ENCODE measurements around the gene ADAM15. TPM values are rescaled to one million over a fixed set of nuclear protein-coding genes. Genes with fewer than 3 reads are reported as not detected.

The ADAM15 gene
- total RNA-seq, 1 donor from 2014 or later = 15.7 TPM

DNA sequence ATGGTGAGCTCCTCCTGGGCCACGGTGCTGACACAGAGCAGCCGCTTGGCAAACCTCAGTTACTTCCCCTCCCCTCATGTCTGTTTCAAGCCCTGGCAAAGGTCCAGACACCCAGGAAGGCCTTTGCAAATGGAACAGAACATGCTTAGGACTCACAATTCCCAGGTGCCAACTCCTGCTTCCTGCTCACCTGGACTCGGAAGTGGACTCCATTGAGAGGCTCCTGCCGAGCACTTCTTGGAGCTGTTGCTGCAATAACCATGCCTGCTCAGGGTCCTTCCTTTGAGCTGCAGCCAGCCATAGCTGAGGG is 28.2 kb upstream of the ADAM15 start:
- Histone ChIP-seq H3K9me3 (ENCODE audit: low read depth) (no peaks in the 10 kb centered on the region), H3K36me3 (no peaks in the 10 kb centered on the region), H3K79me2 (ENCODE audit: low read depth) (no peaks in the 10 kb centered on the region), H3K9ac (no peak overlapping the region), H3K4me3 (no peak overlapping the region), H4K20me1 (ENCODE audit: low read depth) (peaks cover 5% of the 10 kb centered on the region), H3K27ac (no peak overlapping the region), H3K4me1 (peaks cover 21% of the 10 kb centered on the region), H2AFZ (replicated peaks) (no peak overlapping the region), H3K4me2 (no peak overlapping the region), H3F3A (ENCODE audit: low read depth) (peaks cover 17% of the 10 kb centered on the region), H3K27me3 (no peaks in the 10 kb centered on the region)
- H3K27ac Mint-ChIP-seq = peak overlapping the region; percentile 46
- no peak for TF ChIP-seq EZH2phosphoT487 (IDR thresholded peaks at IDR 0.05)
- TF ChIP-seq EZH2 (IDR thresholded peaks at IDR 0.05) = no peak
- TF ChIP-seq, protein P1, sequence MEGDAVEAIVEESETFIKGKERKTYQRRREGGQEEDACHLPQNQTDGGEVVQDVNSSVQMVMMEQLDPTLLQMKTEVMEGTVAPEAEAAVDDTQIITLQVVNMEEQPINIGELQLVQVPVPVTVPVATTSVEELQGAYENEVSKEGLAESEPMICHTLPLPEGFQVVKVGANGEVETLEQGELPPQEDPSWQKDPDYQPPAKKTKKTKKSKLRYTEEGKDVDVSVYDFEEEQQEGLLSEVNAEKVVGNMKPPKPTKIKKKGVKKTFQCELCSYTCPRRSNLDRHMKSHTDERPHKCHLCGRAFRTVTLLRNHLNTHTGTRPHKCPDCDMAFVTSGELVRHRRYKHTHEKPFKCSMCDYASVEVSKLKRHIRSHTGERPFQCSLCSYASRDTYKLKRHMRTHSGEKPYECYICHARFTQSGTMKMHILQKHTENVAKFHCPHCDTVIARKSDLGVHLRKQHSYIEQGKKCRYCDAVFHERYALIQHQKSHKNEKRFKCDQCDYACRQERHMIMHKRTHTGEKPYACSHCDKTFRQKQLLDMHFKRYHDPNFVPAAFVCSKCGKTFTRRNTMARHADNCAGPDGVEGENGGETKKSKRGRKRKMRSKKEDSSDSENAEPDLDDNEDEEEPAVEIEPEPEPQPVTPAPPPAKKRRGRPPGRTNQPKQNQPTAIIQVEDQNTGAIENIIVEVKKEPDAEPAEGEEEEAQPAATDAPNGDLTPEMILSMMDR (IDR thresholded peaks at IDR 0.05) = no peak
- H3K4me1 Mint-ChIP-seq = peaks cover 20% of the 10 kb centered on the region
- H3K36me3 Mint-ChIP-seq = no peaks in the 10 kb centered on the region
- H3K27me3 Mint-ChIP-seq (ENCODE audit: insufficient read depth, low read depth) = peaks cover 23% of the 10 kb centered on the region
- no peak for DNase-seq (ENCODE audit: low spot score)
- no peaks in the 10 kb centered on the region for H3K9me3 Mint-ChIP-seq
- H3K4me3 Mint-ChIP-seq = no peak overlapping the region

DNA sequence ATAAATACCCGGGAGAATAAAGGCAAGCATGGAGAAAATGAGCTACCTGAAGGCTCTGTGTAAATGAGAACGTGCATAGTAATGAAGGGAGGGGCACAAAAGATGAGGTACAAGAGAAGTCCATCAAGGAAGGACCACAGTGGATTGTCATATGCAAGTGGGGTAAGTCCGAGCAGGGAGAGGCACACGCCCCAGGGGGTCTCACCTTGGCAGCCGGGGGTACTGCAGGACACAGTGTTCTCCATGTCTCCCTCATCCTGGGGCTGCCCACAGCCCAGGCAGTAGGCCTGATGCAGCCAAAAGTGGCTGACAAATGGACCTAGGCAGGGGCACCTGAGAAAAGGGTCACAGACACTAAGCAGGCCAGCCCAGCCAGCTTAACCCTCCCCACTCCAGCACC is 27.5 kb upstream of the ADAM15 start:
- H3K9ac ChIP-seq = no peak overlapping the region
- H3F3A ChIP-seq (ENCODE audit: low read depth) = peaks cover 13% of the 10 kb centered on the region
- peaks cover 5% of the 10 kb centered on the region for H4K20me1 ChIP-seq (ENCODE audit: low read depth)
- no peak for DNase-seq (ENCODE audit: low spot score)
- Mint-ChIP-seq H3K9me3 (no peaks in the 10 kb centered on the region), H3K27me3 (ENCODE audit: insufficient read depth, low read depth) (peaks cover 18% of the 10 kb centered on the region), H3K36me3 (no peaks in the 10 kb centered on the region), H3K4me1 (peaks cover 15% of the 10 kb centered on the region), H3K4me3 (no peak overlapping the region), H3K27ac (no peak overlapping the region)
- no peaks in the 10 kb centered on the region for H3K27me3 ChIP-seq
- H2AFZ ChIP-seq (replicated peaks) = no peak overlapping the region
- no peak overlapping the region for H3K27ac ChIP-seq
- no peak overlapping the region for H3K4me3 ChIP-seq
- H3K36me3 ChIP-seq = no peaks in the 10 kb centered on the region
- H3K4me1 ChIP-seq = peaks cover 15% of the 10 kb centered on the region
- H3K79me2 ChIP-seq (ENCODE audit: low read depth) = no peaks in the 10 kb centered on the region
- no peak overlapping the region for H3K4me2 ChIP-seq
- TF ChIP-seq, protein P1 (IDR thresholded peaks at IDR 0.05) = no peak
- TF ChIP-seq EZH2phosphoT487 (IDR thresholded peaks at IDR 0.05) (no peak), EZH2 (IDR thresholded peaks at IDR 0.05) (no peak)
- no peaks in the 10 kb centered on the region for H3K9me3 ChIP-seq (ENCODE audit: low read depth)

DNA sequence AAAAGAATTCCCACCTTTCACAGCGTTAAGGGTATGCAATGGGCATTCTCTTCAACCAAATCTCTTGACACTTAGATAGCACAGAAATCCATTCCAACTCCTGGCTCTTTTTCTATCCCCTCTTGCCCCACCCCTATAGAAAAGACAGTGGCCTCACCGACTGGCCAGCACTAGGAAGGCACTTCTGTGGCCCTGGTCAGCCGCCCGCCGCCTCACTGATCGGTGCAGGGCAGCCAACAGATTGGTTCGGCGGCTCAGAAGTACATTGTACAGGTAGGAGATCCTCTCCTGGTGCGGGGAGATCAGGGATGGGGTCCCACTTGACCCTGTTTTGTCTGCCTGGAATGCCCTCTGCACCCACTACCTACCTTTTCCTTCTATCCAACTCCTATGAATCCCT is 26.8 kb upstream of the ADAM15 start:
- Mint-ChIP-seq H3K4me3 (no peak overlapping the region), H3K4me1 (peaks cover 14% of the 10 kb centered on the region), H3K36me3 (no peaks in the 10 kb centered on the region), H3K27ac (no peak overlapping the region), H3K27me3 (ENCODE audit: insufficient read depth, low read depth) (peaks cover 18% of the 10 kb centered on the region), H3K9me3 (no peaks in the 10 kb centered on the region)
- TF ChIP-seq EZH2 (IDR thresholded peaks at IDR 0.05) (no peak), EZH2phosphoT487 (IDR thresholded peaks at IDR 0.05) (no peak)
- TF ChIP-seq, protein P1 (IDR thresholded peaks at IDR 0.05) = no peak
- Histone ChIP-seq H4K20me1 (ENCODE audit: low read depth) (peaks cover 3% of the 10 kb centered on the region), H3K4me1 (peaks cover 8% of the 10 kb centered on the region), H3F3A (ENCODE audit: low read depth) (peaks cover 6% of the 10 kb centered on the region), H2AFZ (replicated peaks) (no peak overlapping the region), H3K36me3 (no peaks in the 10 kb centered on the region), H3K9ac (no peak overlapping the region), H3K27me3 (no peaks in the 10 kb centered on the region), H3K9me3 (ENCODE audit: low read depth) (no peaks in the 10 kb centered on the region), H3K79me2 (ENCODE audit: low read depth) (no peaks in the 10 kb centered on the region), H3K4me2 (no peak overlapping the region), H3K4me3 (no peak overlapping the region), H3K27ac (no peak overlapping the region)
- no peak for DNase-seq (ENCODE audit: low spot score)

DNA sequence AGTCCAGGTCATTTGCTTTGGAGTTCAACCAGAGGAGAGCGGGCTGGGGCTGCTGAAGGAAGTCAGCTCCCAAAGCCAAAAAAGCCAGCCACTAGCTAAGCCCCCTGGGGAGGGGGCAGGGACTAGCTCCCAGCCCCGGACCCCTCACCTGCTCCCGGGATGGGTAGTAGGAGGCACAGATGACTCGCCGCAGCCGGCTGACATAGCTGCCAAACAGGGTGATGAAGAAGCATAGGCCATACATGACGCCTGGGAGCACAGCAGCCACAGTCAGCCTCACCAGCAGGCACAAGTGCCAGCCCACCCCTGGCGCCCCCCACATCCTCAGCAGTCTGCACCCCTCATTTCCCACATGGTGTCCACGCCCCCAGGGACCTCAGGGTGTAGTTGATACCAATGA is 25.0 kb upstream of the ADAM15 start:
- Histone ChIP-seq H3F3A (ENCODE audit: low read depth) (no peaks in the 10 kb centered on the region), H3K4me1 (no peaks in the 10 kb centered on the region), H2AFZ (replicated peaks) (no peak overlapping the region), H3K27ac (no peak overlapping the region), H3K4me2 (no peak overlapping the region), H4K20me1 (ENCODE audit: low read depth) (no peaks in the 10 kb centered on the region), H3K9ac (no peak overlapping the region), H3K9me3 (ENCODE audit: low read depth) (no peaks in the 10 kb centered on the region), H3K27me3 (no peaks in the 10 kb centered on the region), H3K36me3 (no peaks in the 10 kb centered on the region), H3K79me2 (ENCODE audit: low read depth) (no peaks in the 10 kb centered on the region), H3K4me3 (no peak overlapping the region)
- DNase-seq (ENCODE audit: low spot score) = no peak
- Mint-ChIP-seq H3K4me3 (no peak overlapping the region), H3K27ac (no peak overlapping the region), H3K9me3 (no peaks in the 10 kb centered on the region), H3K27me3 (ENCODE audit: insufficient read depth, low read depth) (peaks cover 12% of the 10 kb centered on the region), H3K4me1 (peaks cover 5% of the 10 kb centered on the region), H3K36me3 (no peaks in the 10 kb centered on the region)
- TF ChIP-seq, protein P1 (IDR thresholded peaks at IDR 0.05) = no peak
- no peak for TF ChIP-seq EZH2phosphoT487 (IDR thresholded peaks at IDR 0.05)
- TF ChIP-seq EZH2 (IDR thresholded peaks at IDR 0.05) = no peak

All from neural progenitor cell (in vitro differentiated cells).